Activated CD4-positive, alpha-beta T cell treated with anti-CD3 and anti-CD28 coated beads for 36 hours (primary cell): ENCODE results near the gene BCAS3. TPM values are rescaled to one million over a fixed set of nuclear protein-coding genes. Genes with fewer than 3 reads are reported as not detected.

Source experiments
- ATAC-seq: fragments of 200-7000 bp; cut with Tn5 transposase; one replicate; pipeline ENCODE4 v1.10.0; 2021; ENCODE audit warnings: mild to moderate bottlenecking, moderate library complexity
- CTCF ChIA-PET: fragments of 350-600 bp; sonication (Branson Sonifier 250); formaldehyde crosslinking; loops from one replicate; lab custom pipeline; 2021; ENCODE audit warnings: antibody characterized with exemption; lab: Charles Lee
- POLR2A ChIA-PET: fragments of 350-600 bp; sonication (Branson Sonifier 250); formaldehyde crosslinking; loops from one replicate; lab custom pipeline; 2021; ENCODE audit warnings: antibody characterized with exemption, inconsistent platforms; lab: Charles Lee
- DNase-seq: peaks from one replicate; pipeline ENCODE4 v3.0.0-alpha.2; 2020
- H3K27ac Mint-ChIP-seq: one replicate; pipeline ENCODE4 v1.8.0; 2021; ENCODE audit warnings: mixed read lengths
- H3K27me3 Mint-ChIP-seq: one replicate; pipeline ENCODE4 v1.8.0; 2021; ENCODE audit warnings: mixed read lengths
- H3K36me3 Mint-ChIP-seq: one replicate; pipeline ENCODE4 v1.8.0; 2021; ENCODE audit warnings: low read depth, mixed read lengths
- H3K4me1 Mint-ChIP-seq: one replicate; pipeline ENCODE4 v1.8.0; 2021; ENCODE audit warnings: mixed read lengths
- H3K4me3 Mint-ChIP-seq: one replicate; pipeline ENCODE4 v1.8.0; 2021; ENCODE audit warnings: mild to moderate bottlenecking, moderate library complexity, mixed read lengths
- H3K9me3 Mint-ChIP-seq: one replicate; pipeline ENCODE4 v1.8.0; 2021; ENCODE audit warnings: low read depth, mixed read lengths
- intact Hi-C, 2 experiments: fragments of 100-400 bp; cut with DNase I in 1 of 2; cut with micrococcal nuclease in 1 of 2; formaldehyde crosslinking; loops; one replicate each; pipeline versions ENCODE4 v1.14.2 to v1.15.1; 2022 to 2024; cut with DNase I, micrococcal nuclease
- total RNA-seq, 2 experiments: library from RNA; stranded (reverse); gene quantifications; one replicate each; pipeline ENCODE4 v1.2.3, GENCODE V29; 2021

Gene BCAS3
- total RNA-seq, 2 experiments from 2014 or later: 7.2 to 7.5 TPM

DNA sequence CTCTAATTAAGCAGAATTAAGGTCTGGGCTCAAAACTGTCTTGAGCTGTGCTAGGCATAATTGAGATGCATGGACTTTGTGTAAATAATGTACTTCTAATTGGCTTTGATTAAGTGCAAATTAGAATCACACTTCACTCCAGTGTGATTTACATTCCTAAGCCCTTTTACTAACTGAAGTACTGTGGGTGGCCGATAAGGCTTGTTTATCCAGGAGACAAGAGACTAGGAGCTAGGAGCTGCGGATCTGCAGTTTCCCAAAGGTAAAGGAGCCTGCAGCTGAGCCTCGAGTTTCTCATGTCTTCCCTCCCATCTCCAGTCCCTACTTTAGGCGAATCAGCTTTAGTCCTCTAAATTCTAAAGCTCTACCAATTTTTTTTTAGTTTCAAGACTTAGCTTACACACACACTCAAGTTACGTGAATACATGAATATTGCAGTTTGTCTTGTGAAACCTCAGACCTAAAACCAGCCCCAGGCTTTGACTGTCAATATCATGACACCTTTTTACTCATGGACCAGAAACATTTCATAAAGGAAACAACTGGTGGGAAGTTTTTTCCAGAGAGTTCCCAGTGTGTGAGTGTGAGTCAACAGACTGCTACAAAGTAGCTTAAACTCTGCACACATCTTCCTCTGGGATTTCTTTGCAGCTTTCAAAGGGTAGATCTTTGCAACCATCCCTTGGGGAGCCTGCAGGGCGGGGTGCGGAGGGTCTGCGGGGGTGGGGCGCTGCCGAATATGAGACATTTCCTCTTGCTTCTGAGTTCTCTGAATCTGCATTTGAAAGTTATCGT lies 608.1 kb downstream of the BCAS3 start:
- ATAC-seq (peak; percentile 80), DNase-seq (peak; percentile 50)
- POLR2A ChIA-PET: interaction anchor here (1.1 kb wide), 1 partner anchor 63 kb away, joined by 3 read pairs; no protein-coding TSS in a partner anchor
- peaks cover 2% of the 10 kb centered on the region for H3K9me3 Mint-ChIP-seq
- peaks cover 19% of the 10 kb centered on the region for H3K4me1 Mint-ChIP-seq
- no peak overlapping the region for H3K4me3 Mint-ChIP-seq
- no peaks in the 10 kb centered on the region for H3K27me3 Mint-ChIP-seq
- intact Hi-C loops: no loop called here
- peaks cover 5% of the 10 kb centered on the region for H3K36me3 Mint-ChIP-seq
- H3K27ac Mint-ChIP-seq: no peak overlapping the region
- CTCF ChIA-PET: interaction anchor here (0.6 kb wide), 1 partner anchor 1180 kb away, joined by 3 read pairs; no protein-coding TSS in a partner anchor

DNA sequence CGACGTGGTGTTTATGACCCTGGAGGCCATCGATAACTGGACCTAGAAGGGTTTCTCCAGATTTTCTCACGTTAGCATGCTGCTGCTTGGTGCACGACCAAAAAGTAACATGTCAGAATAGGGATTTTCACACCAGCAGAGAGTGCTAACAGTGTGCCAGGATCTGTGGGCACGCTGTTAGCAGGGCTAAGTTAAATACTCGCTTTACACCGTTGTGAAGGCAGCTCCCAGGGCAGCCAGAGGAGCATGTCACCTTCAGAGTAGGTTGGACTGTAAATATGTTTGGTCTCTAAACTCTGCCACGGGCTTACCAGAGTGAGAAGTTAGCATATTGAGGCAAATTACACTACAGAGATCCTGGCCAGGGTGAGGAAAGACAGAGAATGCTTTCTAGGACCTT lies 608.8 kb downstream of the BCAS3 start:
- ATAC-seq: no peak
- no peak overlapping the region for H3K4me3 Mint-ChIP-seq
- no peak overlapping the region for H3K27ac Mint-ChIP-seq
- H3K36me3 Mint-ChIP-seq: peaks cover 5% of the 10 kb centered on the region
- intact Hi-C loops: no loop called here
- peaks cover 2% of the 10 kb centered on the region for H3K9me3 Mint-ChIP-seq
- DNase-seq: no peak
- H3K4me1 Mint-ChIP-seq: peaks cover 18% of the 10 kb centered on the region
- no peaks in the 10 kb centered on the region for H3K27me3 Mint-ChIP-seq
- CTCF ChIA-PET: no interaction called here
- POLR2A ChIA-PET: interaction anchor here (1.1 kb wide), 1 partner anchor 64 kb away, joined by 3 read pairs; no protein-coding TSS in a partner anchor

- H3K4me3 Mint-ChIP-seq: no peak overlapping the region
These were observed 612.0 kb downstream of the BCAS3 start for GRCh38 chr17:61289408-61290385.

DNA sequence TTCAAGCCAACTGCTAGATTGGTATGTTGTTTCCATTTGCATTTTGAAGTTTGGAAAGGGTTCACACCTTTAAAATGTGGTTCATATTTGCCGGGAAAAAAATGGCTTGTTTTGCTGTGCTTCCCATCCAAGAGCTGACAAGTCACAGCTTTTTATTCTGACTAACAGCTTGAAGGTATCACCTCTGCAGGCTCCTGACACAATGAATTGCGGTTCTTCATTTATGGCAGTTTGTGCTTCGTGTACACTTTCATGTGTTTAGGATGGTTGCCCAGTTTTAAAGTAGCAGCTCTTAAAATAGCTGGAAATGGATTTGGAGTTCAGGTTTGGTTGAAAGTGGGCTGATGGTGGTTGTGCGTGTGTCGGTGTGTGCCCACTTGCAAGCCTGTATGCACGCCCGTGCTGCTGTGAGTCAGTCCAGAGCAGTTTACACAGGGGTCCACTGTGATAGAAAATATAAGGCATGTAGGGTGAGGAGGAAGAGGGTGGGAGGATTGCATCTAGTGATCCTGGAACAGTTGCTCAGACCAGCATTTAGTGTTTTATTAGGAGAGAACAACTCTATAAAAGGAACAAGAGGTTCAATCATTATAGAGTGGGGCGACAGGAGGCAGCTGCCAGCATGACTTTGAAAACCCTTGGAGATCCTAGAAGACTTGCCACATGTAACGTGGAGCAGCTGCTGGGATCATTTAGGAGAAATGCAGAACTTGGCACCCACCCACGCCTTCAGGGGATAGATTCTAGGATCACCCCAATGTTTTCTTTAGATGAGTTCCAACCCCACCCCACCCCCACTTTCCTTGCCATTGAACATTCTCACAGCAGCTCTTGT lies 614.0 kb downstream of the BCAS3 start:
- H3K27ac Mint-ChIP-seq: no peak overlapping the region
- DNase-seq (no peak), ATAC-seq (no peak)
- H3K4me3 Mint-ChIP-seq: no peak overlapping the region
- no peaks in the 10 kb centered on the region for H3K4me1 Mint-ChIP-seq
- ChIA-PET CTCF (interaction anchor here (1.8 kb wide), 1 partner anchor 93 kb away, joined by 5 read pairs; no protein-coding TSS in a partner anchor), POLR2A (no interaction called here)
- intact Hi-C loops: no loop called here
- no peaks in the 10 kb centered on the region for H3K9me3 Mint-ChIP-seq
- no peaks in the 10 kb centered on the region for H3K36me3 Mint-ChIP-seq
- no peaks in the 10 kb centered on the region for H3K27me3 Mint-ChIP-seq

More at GRCh38 chr17:61289408-61290385, 612.0 kb downstream of the BCAS3 start:
- POLR2A ChIA-PET: no interaction called here
- DNase-seq: no peak
- H3K36me3 Mint-ChIP-seq: no peaks in the 10 kb centered on the region
- no peaks in the 10 kb centered on the region for H3K27me3 Mint-ChIP-seq
- intact Hi-C loops: no loop called here
- no peaks in the 10 kb centered on the region for H3K9me3 Mint-ChIP-seq
- H3K4me1 Mint-ChIP-seq: peaks cover 13% of the 10 kb centered on the region
- CTCF ChIA-PET: interaction anchor here (0.6 to 1.8 kb wide), 4 partner anchors 29 to 91 kb away, joined by 3 to 5 read pairs (median 3); no protein-coding TSS in a partner anchor
- H3K27ac Mint-ChIP-seq: no peak overlapping the region
- no peak for ATAC-seq

GRCh38 chr17:61294286-61294685 lies 616.6 kb downstream of the BCAS3 start:
- H3K36me3 Mint-ChIP-seq: no peaks in the 10 kb centered on the region
- no peaks in the 10 kb centered on the region for H3K27me3 Mint-ChIP-seq
- CTCF ChIA-PET: no interaction called here
- intact Hi-C loops: no loop called here
- no peaks in the 10 kb centered on the region for H3K9me3 Mint-ChIP-seq
- no peak overlapping the region for H3K4me3 Mint-ChIP-seq
- H3K4me1 Mint-ChIP-seq: no peaks in the 10 kb centered on the region
- POLR2A ChIA-PET: no interaction called here
- ATAC-seq: no peak
- DNase-seq: no peak
- H3K27ac Mint-ChIP-seq: no peak overlapping the region

- CTCF ChIA-PET: no interaction called here
- DNase-seq (no peak), ATAC-seq (no peak)
- Mint-ChIP-seq H3K4me3 (no peak overlapping the region), H3K36me3 (no peaks in the 10 kb centered on the region), H3K4me1 (no peaks in the 10 kb centered on the region), H3K9me3 (no peaks in the 10 kb centered on the region), H3K27ac (no peak overlapping the region), H3K27me3 (no peaks in the 10 kb centered on the region)
- POLR2A ChIA-PET: no interaction called here
- intact Hi-C loops: no loop called here
These were observed 617.1 kb downstream of the BCAS3 start for GRCh38 chr17:61294777-61295176.

DNA sequence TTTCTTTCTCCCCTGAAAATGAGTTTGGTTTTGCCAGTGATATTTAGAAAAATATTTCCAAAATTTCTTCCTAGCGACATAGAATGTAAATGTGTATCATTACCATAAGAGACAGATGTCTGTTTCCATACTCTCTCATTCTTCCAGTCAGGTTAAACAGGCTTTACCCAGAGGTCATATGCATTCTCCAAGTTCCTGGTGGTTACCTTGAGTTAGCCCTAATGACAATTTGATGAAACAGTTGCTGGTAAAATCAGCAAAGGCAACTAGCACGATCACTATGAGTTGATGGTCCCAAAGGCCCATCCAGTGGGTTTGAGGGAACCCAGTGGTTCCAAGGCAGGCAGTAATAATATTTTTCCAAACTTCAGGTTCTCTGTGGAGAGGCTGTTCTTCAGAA lies 618.4 kb downstream of the BCAS3 start:
- no peaks in the 10 kb centered on the region for H3K9me3 Mint-ChIP-seq
- intact Hi-C loops: no loop called here
- no peak overlapping the region for H3K27ac Mint-ChIP-seq
- H3K36me3 Mint-ChIP-seq: no peaks in the 10 kb centered on the region
- H3K4me3 Mint-ChIP-seq: no peak overlapping the region
- POLR2A ChIA-PET: no interaction called here
- no peaks in the 10 kb centered on the region for H3K4me1 Mint-ChIP-seq
- ATAC-seq (no peak), DNase-seq (no peak)
- no peaks in the 10 kb centered on the region for H3K27me3 Mint-ChIP-seq
- CTCF ChIA-PET: no interaction called here

DNA sequence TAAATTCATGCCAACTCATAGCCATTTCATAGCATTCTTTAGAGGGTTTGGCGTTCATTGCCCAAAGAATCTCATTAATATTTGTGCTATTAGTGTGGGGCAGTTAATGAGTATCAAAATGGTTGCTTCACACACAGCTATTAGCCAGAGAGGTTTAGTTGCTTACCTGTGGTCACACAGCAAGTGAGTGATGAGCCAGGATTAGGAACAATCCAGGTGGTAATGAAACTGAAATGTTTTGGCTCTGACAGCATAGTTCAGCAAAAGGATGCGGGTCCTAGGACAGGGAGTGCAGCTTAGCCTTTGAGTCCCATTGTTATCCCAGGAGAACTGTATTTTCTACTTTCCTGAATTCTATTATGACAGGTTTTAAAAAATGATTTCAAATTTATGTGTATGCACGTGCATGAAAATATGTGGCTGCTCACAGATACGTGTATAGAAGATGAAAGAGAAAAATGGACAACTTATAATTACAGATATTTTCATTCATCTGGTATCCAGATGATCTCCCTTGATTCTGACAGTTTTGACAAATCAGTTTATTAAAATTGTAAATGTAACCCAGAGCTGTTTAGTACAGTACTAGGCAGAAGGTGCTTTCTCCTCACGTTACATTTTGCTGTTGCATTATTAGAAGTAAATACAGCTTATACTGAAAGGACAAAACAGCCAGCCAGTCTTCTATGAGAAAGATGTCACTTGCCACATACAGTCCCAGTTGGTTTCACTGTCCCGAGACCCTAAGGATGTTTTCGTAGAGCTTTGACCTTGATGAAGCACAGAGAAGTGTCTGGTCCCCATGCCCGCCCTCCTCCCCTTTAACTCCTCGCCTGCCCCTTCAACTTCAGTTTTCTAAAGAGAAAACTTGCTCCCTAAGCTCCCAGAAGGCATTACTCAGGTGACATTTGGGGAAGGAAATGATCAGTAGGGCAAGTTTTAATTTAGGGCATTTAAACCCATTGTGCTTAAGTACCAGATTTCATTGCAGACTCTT lies 622.2 kb downstream of the BCAS3 start:
- ChIA-PET POLR2A (interaction anchor here (0.6 kb wide), 1 partner anchor 28 kb away, joined by 5 read pairs; no protein-coding TSS in a partner anchor), CTCF (interaction anchor here (0.6 kb wide), 1 partner anchor 11 kb away, joined by 3 read pairs; no protein-coding TSS in a partner anchor)
- Mint-ChIP-seq H3K27ac (no peak overlapping the region), H3K4me3 (no peak overlapping the region), H3K4me1 (no peaks in the 10 kb centered on the region), H3K27me3 (no peaks in the 10 kb centered on the region), H3K36me3 (no peaks in the 10 kb centered on the region), H3K9me3 (no peaks in the 10 kb centered on the region)
- ATAC-seq (no peak), DNase-seq (no peak)
- intact Hi-C loops: no loop called here

DNA sequence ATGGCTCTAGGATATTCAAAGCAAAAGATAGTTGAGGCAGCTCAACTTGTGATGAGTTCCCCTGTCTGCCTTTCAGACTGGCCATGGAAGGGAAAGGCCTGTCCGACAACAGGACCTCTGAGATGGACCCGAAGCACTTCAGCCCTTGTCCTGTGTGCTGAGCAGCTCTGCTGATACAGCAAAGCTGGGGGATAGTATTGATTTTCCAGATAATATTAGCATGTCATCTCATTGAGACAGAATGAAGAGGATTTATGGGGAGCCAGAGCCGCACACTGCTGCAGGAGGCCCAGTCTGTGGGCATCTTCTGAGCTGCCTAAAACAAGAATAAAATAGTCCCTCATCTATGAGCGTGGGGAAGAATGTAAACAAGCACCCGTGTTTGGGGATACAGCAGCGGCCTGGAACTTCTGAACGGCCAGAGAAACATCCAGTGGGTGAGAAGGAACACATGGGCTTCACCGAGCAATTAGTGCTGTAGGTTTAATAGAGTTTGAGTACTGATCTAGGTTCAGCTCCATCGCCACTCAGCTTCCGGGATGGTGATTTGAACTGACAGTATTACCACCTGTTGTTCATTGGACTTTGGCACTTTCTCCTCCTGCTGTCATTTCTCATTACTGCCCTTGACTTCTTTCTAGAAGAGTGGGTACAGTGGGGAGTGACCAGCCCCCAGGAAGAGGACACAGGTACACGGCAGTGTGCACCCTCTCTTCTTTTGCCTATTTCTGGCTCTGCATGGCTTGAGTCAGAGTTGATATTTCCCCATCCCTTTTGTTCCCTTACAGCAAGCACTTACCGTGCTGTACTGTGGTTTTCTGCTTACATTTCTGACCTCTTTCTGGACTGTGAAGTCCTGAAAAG lies 625.5 kb downstream of the BCAS3 start:
- Mint-ChIP-seq H3K4me3 (no peak overlapping the region), H3K36me3 (no peaks in the 10 kb centered on the region), H3K4me1 (no peaks in the 10 kb centered on the region), H3K9me3 (no peaks in the 10 kb centered on the region), H3K27me3 (no peaks in the 10 kb centered on the region), H3K27ac (no peak overlapping the region)
- ATAC-seq (no peak), DNase-seq (no peak)
- ChIA-PET POLR2A (no interaction called here), CTCF (interaction anchor here (0.5 kb wide), 1 partner anchor 108 kb away, joined by 3 read pairs; no protein-coding TSS in a partner anchor)
- intact Hi-C loops: no loop called here
